ENCODE measurements around the gene NXN. TPM values are rescaled to one million over a fixed set of nuclear protein-coding genes. Genes with fewer than 3 reads are reported as not detected.

The NXN gene
- polyA plus RNA-seq, 3 donors, result not detected

GRCh38 chr17:773467-774312 lies 205.9 kb downstream of the NXN start:
- no peak overlapping the region for H3K9ac ChIP-seq (ENCODE audit: insufficient read depth, low read length, poor library complexity, severe bottlenecking)
- no peak overlapping the region for H3K27ac ChIP-seq (ENCODE audit: low read depth in 1 of 2, low read length in 2 of 2)
- H3K4me2 ChIP-seq (replicated peaks; ENCODE audit: extremely low read depth, low read length, poor library complexity, severe bottlenecking), result no peak overlapping the region
- Mint-ChIP-seq H3K36me3 (peaks cover 85 to 94% of the 10 kb centered on the region in 2 donors), H3K9me3 (no peaks in the 10 kb centered on the region), H3K4me1 (no peaks in the 10 kb centered on the region), H3K4me3 (no peak overlapping the region), H3K27ac (no peak overlapping the region), H3K27me3 (ENCODE audit: low read depth in 3 of 3) (no peaks in the 10 kb centered on the region)
- intact Hi-C loops (cut with micrococcal nuclease), result no loop called here
- DNase-seq, result no peak
- no peak for TF ChIP-seq CTCF (IDR thresholded peaks at IDR 0.05)
- H3K36me3 ChIP-seq (replicated peaks in 1 of 2; ENCODE audit: control insufficient read depth in 1 of 2, insufficient read depth in 2 of 2, low read length in 2 of 2), result peaks cover 86 to 98% of the 10 kb centered on the region in 2 donors
- peaks cover under 1% of the 10 kb centered on the region for H3K79me2 ChIP-seq (ENCODE audit: insufficient read depth, low read length)
- no peaks in the 10 kb centered on the region for H3K4me1 ChIP-seq (ENCODE audit: control insufficient read depth in 1 of 2, insufficient read depth in 2 of 2, low read length in 2 of 2)
- 90% methylated on average over 11 of the region's 14 CpGs for WGBS (ENCODE audit: insufficient coverage)
- H3K4me3 ChIP-seq (replicated peaks in 1 of 3; ENCODE audit: low read depth in 2 of 3, low read length in 3 of 3), result no peak overlapping the region
- H3K9me3 ChIP-seq (replicated peaks in 1 of 2; ENCODE audit: control insufficient read depth in 1 of 2, insufficient read depth in 1 of 2, low read length in 2 of 2), result no peaks in the 10 kb centered on the region
- H4K20me1 ChIP-seq (ENCODE audit: insufficient read depth, low read length), result no peaks in the 10 kb centered on the region
- H2AFZ ChIP-seq (ENCODE audit: insufficient read depth, low read depth, low read length, poor library complexity, severe bottlenecking), result no peak overlapping the region
- H3K27me3 ChIP-seq (ENCODE audit: control insufficient read depth in 2 of 2, insufficient read depth in 2 of 2, low read length in 2 of 2), result no peaks in the 10 kb centered on the region

GRCh38 chr17:773016-773415 lies 206.6 kb downstream of the NXN start:
- no peaks in the 10 kb centered on the region for H3K9me3 Mint-ChIP-seq
- no peak overlapping the region for H3K4me3 ChIP-seq (replicated peaks in 1 of 3; ENCODE audit: low read depth in 2 of 3, low read length in 3 of 3)
- no peaks in the 10 kb centered on the region for H4K20me1 ChIP-seq (ENCODE audit: insufficient read depth, low read length)
- no peaks in the 10 kb centered on the region for H3K4me1 Mint-ChIP-seq
- H2AFZ ChIP-seq (ENCODE audit: insufficient read depth, low read depth, low read length, poor library complexity, severe bottlenecking), result no peak overlapping the region
- H3K27me3 Mint-ChIP-seq (ENCODE audit: low read depth in 3 of 3), result no peaks in the 10 kb centered on the region
- H3K4me2 ChIP-seq (replicated peaks; ENCODE audit: extremely low read depth, low read length, poor library complexity, severe bottlenecking), result no peak overlapping the region
- DNase-seq, result no peak
- H3K4me3 Mint-ChIP-seq, result no peak overlapping the region
- WGBS (ENCODE audit: insufficient coverage), result no CpG with 5 or more reads among the region's 5 CpGs
- peaks cover 79 to 93% of the 10 kb centered on the region in 2 donors for H3K36me3 ChIP-seq (replicated peaks in 1 of 2; ENCODE audit: control insufficient read depth in 1 of 2, insufficient read depth in 2 of 2, low read length in 2 of 2)
- H3K27ac Mint-ChIP-seq, result no peak overlapping the region
- no peaks in the 10 kb centered on the region for H3K27me3 ChIP-seq (ENCODE audit: control insufficient read depth in 2 of 2, insufficient read depth in 2 of 2, low read length in 2 of 2)
- no peak overlapping the region for H3K27ac ChIP-seq (ENCODE audit: low read depth in 1 of 2, low read length in 2 of 2)
- no peaks in the 10 kb centered on the region for H3K79me2 ChIP-seq (ENCODE audit: insufficient read depth, low read length)
- no peak overlapping the region for H3K9ac ChIP-seq (ENCODE audit: insufficient read depth, low read length, poor library complexity, severe bottlenecking)
- peaks cover 82 to 91% of the 10 kb centered on the region in 2 donors for H3K36me3 Mint-ChIP-seq
- no peak for TF ChIP-seq CTCF (IDR thresholded peaks at IDR 0.05)
- no peaks in the 10 kb centered on the region for H3K4me1 ChIP-seq (ENCODE audit: control insufficient read depth in 1 of 2, insufficient read depth in 2 of 2, low read length in 2 of 2)
- no peaks in the 10 kb centered on the region for H3K9me3 ChIP-seq (replicated peaks in 1 of 2; ENCODE audit: control insufficient read depth in 1 of 2, insufficient read depth in 1 of 2, low read length in 2 of 2)
- intact Hi-C loops (cut with micrococcal nuclease), result no loop called here
